Activated CD8-positive, alpha-beta memory T cell treated with anti-CD3 and anti-CD28 coated beads, Interleukin-2, amount 50 U/mL, for 24 hours (primary cell): ENCODE data around the gene LZTR1.
"Not testable (repeated sequence)": the region's sequence is repeated elsewhere in the genome, so short reads cannot be mapped to it uniquely, and the experiment has no call there.

Experiments
- DNase-seq: peaks from one replicate; pipeline ENCODE4 v3.0.0-alpha.2; 2020; ENCODE audit errors: extremely low read depth

The LZTR1 gene

DNA sequence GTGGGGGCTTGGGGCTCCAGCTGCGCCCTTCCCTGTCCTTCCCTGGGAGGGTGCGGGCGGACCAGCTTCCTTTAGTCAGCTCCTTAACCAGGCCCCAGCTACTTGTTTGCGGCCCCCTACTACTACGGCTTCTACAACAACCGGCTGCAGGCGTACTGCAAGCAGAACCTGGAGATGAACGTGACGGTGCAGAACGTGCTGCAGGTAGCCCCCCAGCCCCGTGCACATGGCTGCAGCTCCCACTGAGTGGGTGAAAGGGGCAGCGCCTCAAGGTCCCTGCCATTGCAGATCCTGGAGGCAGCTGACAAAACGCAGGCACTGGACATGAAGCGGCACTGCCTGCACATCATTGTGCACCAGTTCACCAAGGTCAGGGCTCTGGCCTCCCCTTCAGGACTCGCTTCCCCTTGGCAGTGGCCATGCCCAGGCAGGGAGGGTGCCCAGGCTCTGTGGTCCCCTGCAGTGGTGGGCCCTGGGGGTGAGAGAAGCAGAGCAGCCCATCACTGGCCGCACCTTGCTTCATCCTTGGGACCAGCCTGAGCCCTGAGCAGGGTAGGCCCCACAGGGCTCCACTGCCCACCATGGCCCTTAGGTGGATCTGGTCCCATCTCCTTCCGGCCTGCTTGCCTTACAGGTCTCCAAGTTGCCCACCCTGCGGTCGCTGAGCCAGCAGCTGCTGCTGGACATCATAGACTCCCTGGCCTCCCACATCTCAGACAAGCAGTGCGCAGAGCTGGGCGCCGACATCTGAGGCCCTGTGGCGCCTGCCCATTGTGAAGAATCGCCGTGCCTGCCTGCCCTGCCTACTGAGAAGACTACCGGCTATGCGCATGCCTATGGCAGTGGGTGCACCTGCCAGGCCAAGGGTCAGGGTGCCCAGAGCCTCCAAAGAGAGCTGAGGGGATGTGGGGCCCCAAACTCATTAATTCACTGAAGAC is 14.8 kb downstream of the LZTR1 start:
- DNase-seq: no peak

DNA sequence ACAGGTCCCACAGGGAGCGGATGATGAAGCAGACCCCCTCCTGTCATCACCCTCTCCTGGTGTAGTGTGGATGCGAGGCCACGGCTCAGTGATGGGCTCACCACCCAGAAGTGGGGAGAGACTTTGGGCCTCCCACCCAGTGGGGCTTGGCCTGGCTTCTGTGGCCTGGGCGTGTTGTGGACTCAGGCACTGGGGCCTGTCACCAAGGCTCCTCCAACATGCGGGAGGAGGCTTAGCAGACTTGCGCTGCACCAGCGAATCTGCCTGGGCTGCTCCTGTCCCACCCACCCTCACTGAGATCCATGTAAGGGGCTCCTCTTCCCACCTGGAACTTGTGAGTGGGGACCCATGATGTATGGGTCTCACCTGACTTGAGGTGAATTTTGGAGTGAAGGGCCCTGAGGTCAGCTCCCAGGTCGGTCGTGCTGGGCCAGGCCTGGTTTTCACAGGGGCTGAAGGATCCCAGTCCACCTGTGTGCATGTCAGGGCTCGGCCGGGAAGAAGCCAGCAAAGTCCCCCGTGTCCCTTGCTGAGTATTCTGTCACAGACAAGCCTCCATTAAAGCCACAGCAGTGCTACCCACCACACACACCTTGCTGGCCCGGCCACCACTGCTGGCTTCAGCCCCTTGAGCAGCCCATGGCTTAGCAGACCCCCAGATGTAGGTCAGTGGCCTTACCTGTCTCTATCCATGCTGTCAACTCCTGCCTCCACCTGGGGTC is 15.6 kb downstream of the LZTR1 start:
- no peak for DNase-seq

- no peak for DNase-seq
Observed at GRCh38 chr22:20998411-20999336, 16.6 kb downstream of the LZTR1 start.

DNA sequence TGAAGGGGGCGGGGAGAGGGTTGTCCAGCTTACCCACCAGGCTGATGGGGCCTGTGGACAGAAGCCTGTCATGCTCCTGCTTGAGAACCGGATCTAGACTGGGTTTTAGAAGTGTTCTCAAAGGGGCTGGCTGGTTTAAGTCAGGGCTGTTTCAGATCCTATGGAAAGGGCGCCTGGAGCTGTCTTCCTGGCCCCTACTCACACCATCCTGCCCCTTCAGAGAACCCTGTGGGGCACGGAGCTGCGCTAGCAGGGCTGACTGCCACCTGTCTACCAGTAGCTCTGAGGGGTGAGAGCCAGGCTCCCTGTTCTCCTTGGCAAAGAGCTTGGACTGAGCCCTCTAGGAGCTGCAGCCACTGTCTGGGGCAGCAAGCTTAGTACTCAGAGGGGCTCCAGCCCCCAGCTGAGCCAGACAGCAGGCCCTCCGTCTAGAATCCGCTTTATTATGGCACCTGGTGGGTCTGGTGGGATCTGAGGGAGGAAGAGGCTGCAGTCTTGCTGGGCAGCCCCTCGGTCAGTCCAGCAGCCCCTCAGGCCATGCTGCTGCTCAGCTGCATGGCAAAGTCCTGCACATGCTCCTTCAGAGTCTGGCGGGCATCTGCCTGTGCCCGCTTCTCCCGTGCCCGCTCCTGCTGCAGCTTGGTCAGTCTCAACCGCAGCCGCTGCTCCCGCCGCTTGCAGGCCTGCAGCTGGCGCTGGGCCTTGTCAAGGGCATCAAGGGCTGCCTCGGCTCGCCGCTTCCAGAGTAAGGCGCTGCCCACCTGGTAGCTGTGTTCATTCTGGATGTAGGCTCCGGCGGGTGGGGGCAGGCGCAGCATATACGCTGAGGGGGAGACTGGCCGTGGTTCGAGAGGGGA is 17.5 kb downstream of the LZTR1 start:
- no peak for DNase-seq

GRCh38 chr22:21000207-21000986 is 18.3 kb downstream of the LZTR1 start:
- no peak for DNase-seq

GRCh38 chr22:21000987-21001600 is 19.0 kb downstream of the LZTR1 start:
- no peak for DNase-seq

DNA sequence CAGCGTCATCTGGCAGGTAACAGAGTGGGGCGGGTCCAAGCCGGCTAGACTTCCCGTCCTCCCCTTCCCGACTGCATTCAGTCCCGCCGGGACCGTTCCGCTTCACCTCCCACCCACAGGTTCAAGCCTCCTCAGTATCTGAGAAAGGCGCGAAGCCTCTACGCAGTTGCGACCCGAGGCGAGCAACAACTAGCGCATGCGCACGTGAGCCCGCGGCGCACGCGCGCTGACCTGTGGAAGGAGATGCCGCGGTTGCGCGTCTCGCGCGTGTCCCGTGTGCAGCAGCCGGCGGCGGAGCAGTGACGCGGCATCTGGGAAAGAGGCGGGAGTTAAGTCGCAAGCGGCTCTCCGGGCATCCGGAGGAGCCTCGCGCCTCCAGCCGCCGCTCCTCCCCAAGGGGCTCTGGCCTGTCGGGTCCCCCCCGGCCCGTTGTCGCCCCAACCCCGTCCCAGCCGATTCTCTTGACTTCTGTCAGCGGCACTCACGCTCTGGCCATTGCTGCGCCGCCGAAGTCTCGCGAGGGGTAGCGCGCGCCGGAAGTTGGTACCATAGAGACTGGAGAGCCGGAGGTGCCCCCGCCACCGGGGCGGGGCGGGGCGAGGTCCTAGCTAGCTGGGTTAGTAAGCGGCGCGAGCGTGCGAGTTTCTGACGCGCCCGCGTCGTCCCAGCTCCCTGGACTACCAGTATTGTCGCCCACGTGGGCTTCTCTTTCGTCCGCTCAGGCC is 19.7 kb downstream of the LZTR1 start, which contains the start of gene THAP7:
Gene THAP7 (minus strand): TSS at position 518 of the 725 bp plus-strand sequence. CDS start 207 bp downstream, at position 311.
- peak; percentile 90 for DNase-seq

GRCh38 chr22:21003782-21004181 is 21.7 kb downstream of the LZTR1 start:
- no peak for DNase-seq

GRCh38 chr22:21009208-21009607 is 27.1 kb downstream of the LZTR1 start:
- not testable (repeated sequence) for DNase-seq

DNA sequence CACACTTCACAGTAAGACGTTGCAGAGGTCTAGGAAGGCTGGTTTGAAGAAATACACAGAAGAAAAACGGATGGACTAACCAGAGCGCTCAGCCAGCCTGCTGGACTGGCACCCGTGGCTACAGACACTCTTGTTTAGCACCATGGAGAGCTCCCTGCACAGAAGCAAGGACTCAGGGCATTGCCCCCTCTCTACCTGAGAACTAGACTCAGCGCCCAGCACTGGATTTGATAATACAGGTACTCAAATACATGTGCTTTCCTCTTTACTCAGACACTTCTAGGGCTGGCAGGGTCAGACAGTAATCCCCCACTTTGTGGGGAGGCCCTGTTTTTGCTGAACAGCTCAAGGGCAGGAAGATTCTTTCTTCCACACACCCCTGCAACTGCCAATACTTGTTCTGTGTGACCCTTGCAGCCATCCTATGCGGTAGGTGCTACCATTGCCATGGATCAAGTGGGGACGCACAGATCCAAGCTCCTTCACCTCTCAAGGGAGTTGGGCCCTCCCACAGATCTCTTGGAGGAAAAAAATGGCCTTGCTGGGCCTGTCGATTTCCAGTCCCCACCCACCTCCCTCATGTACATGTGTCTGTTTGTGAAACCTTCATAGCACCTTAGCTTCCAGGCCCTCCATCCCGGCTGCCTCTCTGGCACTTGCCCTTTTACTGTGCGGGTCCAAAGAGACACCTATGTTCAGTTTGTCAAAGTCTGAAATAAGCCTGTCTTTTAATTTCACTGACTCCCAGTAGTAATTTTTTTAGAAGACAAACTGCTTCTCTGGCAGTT is 27.7 kb downstream of the LZTR1 start:
- DNase-seq: no peak

- DNase-seq: no peak
Observed at GRCh38 chr22:21010426-21011113, 28.5 kb downstream of the LZTR1 start.

DNA sequence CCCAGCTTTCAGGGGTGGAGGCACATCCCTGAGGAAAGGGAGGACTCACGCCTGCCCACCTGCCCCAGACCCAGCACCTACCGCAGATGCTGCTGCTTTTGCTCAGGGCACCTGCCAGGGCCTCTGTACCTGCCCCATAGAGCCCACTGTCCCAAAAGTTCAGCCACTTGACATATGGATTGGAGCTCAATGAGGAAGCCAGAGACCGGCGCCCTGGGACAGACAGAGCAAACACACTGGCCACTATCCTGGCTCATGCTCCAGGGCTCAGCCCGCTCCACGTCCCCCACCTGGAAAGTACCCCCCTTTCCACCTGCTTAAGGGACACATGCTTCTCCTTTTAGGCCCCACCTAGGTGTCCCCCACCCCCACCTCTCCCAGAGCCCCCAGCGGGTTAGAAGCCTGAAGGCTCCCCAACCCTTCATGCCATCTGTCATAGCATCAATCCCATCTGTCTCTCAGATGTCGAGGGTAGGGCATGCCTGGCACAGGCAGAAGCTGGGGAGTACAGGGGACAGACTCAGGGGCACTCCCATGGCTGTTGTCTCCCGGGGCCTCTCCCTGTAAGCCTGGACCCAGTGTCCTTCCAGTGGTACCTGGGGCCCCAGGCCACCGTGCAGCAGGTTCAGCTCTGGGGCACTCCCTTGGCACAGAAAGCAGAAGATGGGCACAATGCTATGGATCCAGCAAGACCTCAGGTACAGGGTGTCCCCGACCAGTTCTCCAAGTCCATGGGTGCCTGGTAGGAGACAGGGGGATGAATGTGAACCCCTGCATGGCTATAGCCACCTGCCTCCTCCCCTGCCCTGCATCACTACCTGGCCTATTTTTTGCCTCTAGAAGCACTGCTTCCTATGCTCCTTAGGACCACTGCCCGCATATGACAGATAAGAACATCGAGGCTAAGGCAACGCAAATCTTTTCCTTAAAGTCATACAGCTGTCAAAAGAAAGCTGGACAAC is 30.6 kb downstream of the LZTR1 start:
- DNase-seq: no peak

GRCh38 chr22:21013657-21014201 is 31.6 kb downstream of the LZTR1 start:
- no peak for DNase-seq

GRCh38 chr22:21014202-21014725 is 32.2 kb downstream of the LZTR1 start:
- peak; percentile 59 for DNase-seq

DNA sequence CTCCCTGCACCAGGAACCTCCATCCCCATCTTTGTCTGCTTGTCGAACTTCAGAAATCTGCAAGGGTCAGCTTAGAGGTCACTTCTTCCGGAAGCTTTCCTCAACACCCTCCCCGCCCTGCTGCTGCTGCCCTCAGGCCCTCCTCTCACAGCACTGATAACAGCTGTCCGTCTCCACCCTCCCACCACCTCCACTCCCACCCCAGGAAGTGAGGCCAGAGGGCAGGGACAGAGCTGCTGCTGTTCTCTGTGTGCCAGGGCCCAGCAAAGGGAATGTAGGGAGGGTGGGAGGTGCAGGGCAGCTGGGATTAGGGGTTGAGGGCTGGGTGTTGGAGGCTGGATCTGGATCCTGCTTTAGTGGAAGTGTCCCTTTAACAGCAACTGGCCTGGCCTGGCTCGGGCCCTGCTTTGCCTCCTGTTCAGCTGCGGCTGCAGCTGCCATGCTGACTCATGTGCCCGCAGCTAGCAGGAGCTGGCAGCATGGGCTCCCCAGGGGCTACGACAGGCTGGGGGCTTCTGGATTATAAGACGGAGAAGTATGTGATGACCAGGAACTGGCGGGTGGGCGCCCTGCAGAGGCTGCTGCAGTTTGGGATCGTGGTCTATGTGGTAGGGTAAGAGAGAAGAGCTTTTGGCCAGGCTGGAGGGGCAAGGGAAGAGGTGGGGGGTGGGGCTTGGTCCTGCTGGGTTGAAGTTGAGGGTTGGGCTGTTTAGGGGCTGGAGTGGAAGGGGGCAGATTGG is 32.8 kb downstream of the LZTR1 start, which contains the start of gene P2RX6:
Gene P2RX6 (plus strand): TSS at position 440 of the 740 bp plus-strand sequence. CDS start 10 bp downstream, at position 450.
- no peak for DNase-seq
